Central memory CD8-positive, alpha-beta T cell (primary cell): ENCODE data around the gene HMX1.

Experiments
- ATAC-seq: fragments of 150-1000 bp; cut with Tn5 transposase; replicated peaks from 2 replicates; pipeline ENCODE4 v1.10.0; 2022; ENCODE audit warnings: mild to moderate bottlenecking, moderate FRiP score, moderate number of reproducible peaks; ENCODE audit not compliant: poor library complexity, severe bottlenecking; ENCODE audit errors: extremely low read depth
- DNase-seq, 2 donors: peaks; one replicate each; pipeline ENCODE4 v3.0.0; 2021; ENCODE audit warnings: low spot score in 2 of 2
- H3K27ac Mint-ChIP-seq: one replicate; pipeline ENCODE4 v1.8.0; 2022; ENCODE audit warnings: low read depth, mild to moderate bottlenecking, moderate library complexity, mixed read lengths
- H3K27me3 Mint-ChIP-seq: one replicate; pipeline ENCODE4 v1.8.0; 2022; ENCODE audit warnings: mixed read lengths
- H3K36me3 Mint-ChIP-seq: one replicate; pipeline ENCODE4 v1.8.0; 2022; ENCODE audit warnings: mild to moderate bottlenecking, moderate library complexity, mixed read lengths; ENCODE audit not compliant: insufficient read depth
- H3K4me1 Mint-ChIP-seq: one replicate; pipeline ENCODE4 v1.8.0; 2022; ENCODE audit warnings: mixed read lengths
- H3K4me3 Mint-ChIP-seq: one replicate; pipeline ENCODE4 v1.8.0; 2022; ENCODE audit warnings: mild to moderate bottlenecking, moderate library complexity, mixed read lengths
- H3K9me3 Mint-ChIP-seq: one replicate; pipeline ENCODE4 v1.8.0; 2022; ENCODE audit warnings: mixed read lengths

The HMX1 gene

DNA sequence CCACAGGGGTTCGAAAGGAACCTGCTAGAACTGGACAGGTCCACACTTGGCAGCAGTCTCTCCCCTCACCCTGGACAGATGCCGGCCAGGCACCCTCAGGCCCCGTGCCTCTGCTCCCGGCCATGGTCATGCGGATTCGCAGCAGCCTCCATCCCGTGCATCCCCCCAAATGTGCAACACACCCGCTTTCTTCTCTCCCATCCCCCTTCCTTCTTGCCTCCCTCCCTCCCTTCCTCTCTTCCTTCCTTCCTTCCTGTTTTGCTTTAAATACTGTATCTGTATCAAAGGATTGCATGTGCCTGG lies 35.0 kb upstream of the HMX1 start:
- peaks cover 6% of the 10 kb centered on the region for H3K36me3 Mint-ChIP-seq
- no peak for DNase-seq
- H3K4me3 Mint-ChIP-seq, result no peak overlapping the region
- H3K9me3 Mint-ChIP-seq, result peaks cover 2% of the 10 kb centered on the region
- ATAC-seq, result no peak
- H3K27me3 Mint-ChIP-seq, result no peaks in the 10 kb centered on the region
- H3K27ac Mint-ChIP-seq, result no peak overlapping the region
- no peaks in the 10 kb centered on the region for H3K4me1 Mint-ChIP-seq

DNA sequence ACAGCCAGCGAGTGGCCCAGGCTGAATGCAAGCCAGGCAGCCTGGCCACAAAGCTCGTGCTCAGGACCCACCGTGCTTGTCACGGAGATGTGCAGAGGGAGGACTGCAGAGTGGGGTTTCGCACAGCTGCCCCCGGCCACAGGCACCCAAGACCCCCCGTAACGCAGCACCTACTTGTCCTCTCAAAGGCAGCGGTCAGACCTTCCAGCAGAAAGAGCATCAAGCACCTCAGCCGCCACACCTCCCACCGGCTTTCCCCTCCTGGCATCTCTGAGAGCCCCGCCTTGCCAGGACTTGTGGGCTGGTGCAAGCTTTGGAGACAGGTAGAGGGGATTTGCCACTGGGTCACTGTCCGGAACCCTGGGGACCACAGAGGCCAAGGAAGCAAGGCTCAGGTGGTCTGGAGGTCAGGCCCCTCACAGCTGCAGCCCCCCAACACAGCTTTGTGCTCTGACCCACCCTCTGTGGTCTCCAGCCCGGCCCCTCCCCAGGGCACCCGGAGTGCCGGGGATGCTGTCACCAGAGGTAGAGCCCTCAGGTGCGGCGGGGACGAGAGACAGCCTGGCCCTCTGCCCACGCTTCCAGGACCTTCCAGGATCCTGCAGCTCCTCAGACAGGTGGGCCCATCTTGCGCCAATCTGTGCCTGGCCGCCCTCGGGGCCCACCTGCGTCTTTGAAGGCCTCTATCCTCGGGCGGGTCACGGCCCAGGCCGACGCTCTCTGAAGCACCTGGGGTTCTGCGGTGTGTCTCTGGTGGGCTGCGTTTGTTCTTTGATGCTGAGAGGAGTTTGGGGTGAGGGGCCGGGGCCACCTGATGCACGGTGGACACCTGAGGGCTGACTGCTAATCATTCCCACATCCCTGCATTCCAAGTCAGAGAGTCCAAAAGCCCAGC lies 34.4 kb upstream of the HMX1 start:
- Mint-ChIP-seq H3K4me3 (no peak overlapping the region), H3K36me3 (peaks cover 6% of the 10 kb centered on the region), H3K27ac (no peak overlapping the region), H3K27me3 (no peaks in the 10 kb centered on the region), H3K4me1 (no peaks in the 10 kb centered on the region), H3K9me3 (peaks cover 6% of the 10 kb centered on the region)
- DNase-seq, result no peak
- ATAC-seq, result no peak

DNA sequence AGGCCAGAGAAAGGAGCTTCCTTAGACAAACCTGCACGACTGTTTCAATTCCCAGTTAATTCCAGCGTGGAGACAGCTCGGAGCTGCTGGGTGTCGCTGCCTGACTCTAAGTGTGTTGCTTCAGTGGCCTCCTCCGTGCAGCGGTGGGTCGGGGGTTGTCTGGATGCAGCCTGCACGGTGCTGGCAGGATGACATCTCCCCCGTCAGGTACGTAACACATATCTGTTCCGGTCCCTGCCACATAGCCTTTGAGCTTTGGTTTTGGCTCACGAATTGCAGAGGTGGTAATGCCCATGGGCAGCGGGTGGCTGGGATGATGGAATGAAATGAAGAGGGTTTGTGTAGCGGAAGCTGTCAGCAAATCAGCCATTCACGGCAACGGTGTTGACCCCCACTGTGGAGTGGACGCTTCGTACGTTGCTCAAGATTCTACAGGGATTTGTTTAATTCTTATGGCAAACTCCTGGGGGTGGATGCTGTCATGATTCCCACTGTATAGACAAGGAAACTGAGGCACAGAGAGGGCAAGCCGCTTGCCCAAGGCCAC lies 33.7 kb upstream of the HMX1 start:
- Mint-ChIP-seq H3K36me3 (peaks cover 6% of the 10 kb centered on the region), H3K4me1 (no peaks in the 10 kb centered on the region), H3K4me3 (no peak overlapping the region), H3K27me3 (no peaks in the 10 kb centered on the region), H3K27ac (no peak overlapping the region), H3K9me3 (peaks cover 6% of the 10 kb centered on the region)
- DNase-seq (no peak), ATAC-seq (no peak)

DNA sequence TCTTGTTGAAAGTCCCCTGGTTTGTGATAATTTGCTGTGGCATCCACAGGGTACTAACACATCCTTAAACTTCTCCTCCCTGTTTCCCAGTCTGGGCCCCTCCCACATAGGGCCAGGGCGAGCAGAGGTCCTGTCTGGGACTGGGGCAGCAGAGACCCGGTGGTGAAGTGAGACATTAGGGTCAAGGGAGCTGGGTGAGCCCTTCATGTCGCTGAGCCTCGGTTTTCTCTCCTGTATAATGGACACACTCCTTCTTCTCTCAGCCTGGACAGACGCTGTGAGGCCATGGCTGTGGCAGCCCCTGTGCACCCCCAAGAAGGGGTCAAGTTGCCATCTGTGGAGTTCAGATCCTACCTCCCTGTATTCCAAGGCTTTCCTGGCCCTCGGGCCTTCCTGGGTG lies 33.0 kb upstream of the HMX1 start:
- ATAC-seq (no peak), DNase-seq (no peak)
- Mint-ChIP-seq H3K27ac (no peak overlapping the region), H3K4me1 (no peaks in the 10 kb centered on the region), H3K36me3 (peaks cover 6% of the 10 kb centered on the region), H3K27me3 (no peaks in the 10 kb centered on the region), H3K9me3 (peaks cover 6% of the 10 kb centered on the region), H3K4me3 (no peak overlapping the region)

DNA sequence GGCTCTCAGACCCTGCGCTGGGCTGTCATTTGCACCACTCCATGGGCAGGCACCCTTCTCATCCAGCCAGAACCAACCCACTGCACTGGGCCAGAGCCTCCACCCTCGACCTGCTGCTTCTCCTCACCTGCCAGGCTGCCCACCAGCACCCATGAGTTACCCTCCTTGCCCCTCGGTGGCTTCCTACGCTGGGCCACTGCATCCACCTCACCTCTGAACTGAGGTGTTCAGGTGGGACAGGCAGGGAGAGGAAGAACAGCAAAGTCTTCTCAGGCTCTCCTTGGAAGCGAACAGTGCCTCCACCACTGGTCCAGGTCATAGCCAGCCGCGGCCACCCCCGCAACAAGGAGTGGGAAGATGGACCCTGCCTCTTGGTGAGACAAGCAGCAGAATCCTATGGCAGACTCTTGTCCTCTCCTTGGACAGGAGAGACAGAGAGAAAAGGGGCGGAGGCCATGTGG lies 32.4 kb upstream of the HMX1 start:
- Mint-ChIP-seq H3K9me3 (peaks cover 6% of the 10 kb centered on the region), H3K27ac (no peak overlapping the region), H3K27me3 (no peaks in the 10 kb centered on the region), H3K4me1 (no peaks in the 10 kb centered on the region), H3K36me3 (peaks cover 6% of the 10 kb centered on the region), H3K4me3 (no peak overlapping the region)
- DNase-seq (no peak), ATAC-seq (no peak)

DNA sequence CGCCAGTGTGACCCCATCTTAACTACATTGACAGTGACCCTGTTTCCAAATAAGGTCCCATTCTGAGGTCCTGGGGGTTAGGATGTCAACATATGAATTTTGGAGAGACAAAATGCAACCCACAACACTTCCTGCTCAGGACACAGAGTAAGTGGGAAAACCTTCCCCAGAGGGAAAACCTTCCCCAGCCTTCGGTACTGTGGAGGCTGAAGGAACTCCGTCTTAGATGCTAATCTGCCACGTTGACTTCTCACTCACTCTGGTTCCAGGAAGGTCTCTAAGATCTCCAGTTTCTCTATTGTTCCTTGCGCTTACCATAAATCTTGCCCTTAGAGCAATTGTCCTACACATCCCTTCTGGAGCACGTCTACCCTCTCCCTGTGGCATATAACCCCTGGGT lies 29.7 kb upstream of the HMX1 start:
- no peak for ATAC-seq
- no peak overlapping the region for H3K4me3 Mint-ChIP-seq
- no peak for DNase-seq
- H3K36me3 Mint-ChIP-seq, result peaks cover 8% of the 10 kb centered on the region
- H3K27me3 Mint-ChIP-seq, result no peaks in the 10 kb centered on the region
- no peaks in the 10 kb centered on the region for H3K4me1 Mint-ChIP-seq
- H3K9me3 Mint-ChIP-seq, result peaks cover 6% of the 10 kb centered on the region
- H3K27ac Mint-ChIP-seq, result no peak overlapping the region

DNA sequence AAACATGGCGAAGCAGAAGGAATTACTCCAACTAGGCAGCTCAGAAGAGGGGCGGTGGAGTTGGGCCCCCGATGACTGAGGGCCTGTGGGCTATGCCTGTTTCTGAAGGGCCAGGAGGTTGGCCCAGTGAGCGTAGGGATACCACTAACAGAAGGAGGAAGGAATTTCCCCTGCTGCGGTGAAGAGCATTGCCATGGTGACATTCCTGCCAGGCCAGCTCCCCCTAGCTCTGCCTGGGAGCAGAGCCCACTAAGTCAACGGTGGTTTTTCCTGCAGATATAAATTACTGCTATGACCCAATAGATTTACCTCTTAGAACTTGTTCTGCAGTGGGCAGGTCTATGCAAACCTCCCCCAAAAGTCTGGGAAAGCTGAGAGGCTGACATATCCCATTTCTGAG lies 28.9 kb upstream of the HMX1 start:
- DNase-seq (no peak), ATAC-seq (no peak)
- Mint-ChIP-seq H3K4me3 (no peak overlapping the region), H3K27ac (no peak overlapping the region), H3K9me3 (peaks cover 6% of the 10 kb centered on the region), H3K27me3 (no peaks in the 10 kb centered on the region), H3K4me1 (no peaks in the 10 kb centered on the region), H3K36me3 (peaks cover 8% of the 10 kb centered on the region)

DNA sequence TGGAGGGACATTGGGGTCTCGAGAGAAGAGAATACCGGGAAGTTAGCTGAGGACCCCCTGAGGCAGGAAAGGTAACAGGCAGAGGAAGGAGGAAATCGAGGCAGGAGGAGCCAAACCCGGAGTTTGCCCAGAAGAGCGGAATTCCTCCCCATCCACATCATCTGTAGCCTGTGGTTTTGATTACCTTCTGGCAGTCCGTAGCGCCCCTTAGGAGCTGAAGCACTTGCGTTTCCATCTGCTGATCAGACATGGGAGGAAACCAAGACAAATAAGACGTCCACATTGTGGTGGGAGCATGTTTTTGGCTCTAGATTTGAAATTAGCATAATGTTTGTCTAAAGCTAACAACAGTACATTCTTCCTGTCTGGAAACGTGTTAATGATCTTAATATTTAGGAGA lies 26.8 kb upstream of the HMX1 start:
- Mint-ChIP-seq H3K27me3 (peaks cover 11% of the 10 kb centered on the region), H3K27ac (no peak overlapping the region), H3K36me3 (peaks cover 6% of the 10 kb centered on the region), H3K9me3 (peaks cover 6% of the 10 kb centered on the region), H3K4me1 (no peaks in the 10 kb centered on the region), H3K4me3 (no peak overlapping the region)
- DNase-seq (no peak), ATAC-seq (no peak)

DNA sequence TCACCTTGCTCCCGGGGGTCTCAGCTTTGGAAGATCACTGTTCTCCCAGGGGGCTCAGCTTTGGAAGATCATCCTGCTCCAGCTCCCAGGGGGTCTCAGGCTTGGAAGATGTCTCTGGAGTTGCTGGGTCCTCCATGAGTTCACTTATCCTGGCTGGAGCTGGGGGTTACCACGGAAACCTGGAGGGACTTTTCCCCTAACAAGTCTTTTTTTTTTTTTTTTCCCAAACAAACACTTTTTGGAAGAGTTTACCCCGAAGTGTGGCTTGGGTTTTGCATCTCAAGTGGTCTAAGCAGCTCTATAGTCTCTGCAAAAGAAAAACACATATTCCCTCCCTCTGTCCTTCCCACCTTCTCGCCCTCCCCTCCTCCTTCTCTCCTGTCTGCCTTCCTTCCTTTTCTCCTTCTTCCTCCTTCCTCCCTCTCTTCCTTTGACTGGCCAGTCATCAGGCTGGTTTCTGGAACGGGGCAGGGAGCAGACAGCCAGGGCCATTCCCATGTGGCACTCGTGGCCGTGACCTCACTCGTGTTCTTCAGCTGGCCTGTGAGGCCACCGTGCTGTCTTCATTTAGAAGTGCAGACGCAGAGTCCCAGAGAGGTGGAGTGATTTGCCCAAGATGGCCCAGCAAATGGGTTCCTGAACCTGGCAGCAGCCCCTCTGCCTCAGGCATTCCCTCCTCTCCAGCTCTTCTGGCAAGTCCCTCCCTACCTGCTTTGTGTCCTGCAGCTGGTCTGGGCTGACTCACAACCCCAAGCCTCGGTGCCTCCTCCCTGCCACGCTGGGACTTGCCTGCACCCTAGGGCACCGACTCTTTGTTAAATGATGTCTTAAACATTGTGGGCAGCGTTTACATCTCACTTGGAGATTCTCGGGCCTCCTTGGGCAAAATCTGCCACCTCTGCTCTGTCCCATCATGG lies 25.9 kb upstream of the HMX1 start:
- peaks cover 6% of the 10 kb centered on the region for H3K9me3 Mint-ChIP-seq
- H3K27ac Mint-ChIP-seq, result no peak overlapping the region
- H3K27me3 Mint-ChIP-seq, result peaks cover 11% of the 10 kb centered on the region
- peaks cover 6% of the 10 kb centered on the region for H3K36me3 Mint-ChIP-seq
- ATAC-seq (no peak), DNase-seq (no peak)
- H3K4me1 Mint-ChIP-seq, result no peaks in the 10 kb centered on the region
- no peak overlapping the region for H3K4me3 Mint-ChIP-seq

DNA sequence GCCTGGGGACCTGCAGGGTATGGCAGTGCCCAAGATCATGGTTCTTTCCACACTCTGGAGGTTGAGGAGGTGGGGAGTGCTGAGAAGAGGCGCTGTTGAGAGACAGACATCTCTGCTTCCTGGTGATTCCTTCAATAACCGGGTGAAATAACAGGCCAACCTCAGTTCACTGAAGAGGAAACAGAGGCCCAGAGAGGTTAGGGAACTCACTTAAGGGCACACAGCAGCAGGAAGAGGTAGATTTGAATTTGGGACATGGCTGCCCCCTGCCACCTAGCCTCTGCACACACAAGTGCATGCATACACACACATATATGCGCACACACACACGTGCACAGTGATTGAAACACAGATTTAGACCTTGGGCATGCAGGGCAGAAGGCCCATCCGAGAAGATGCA lies 24.9 kb upstream of the HMX1 start:
- no peak overlapping the region for H3K4me3 Mint-ChIP-seq
- peaks cover 15% of the 10 kb centered on the region for H3K27me3 Mint-ChIP-seq
- no peak for DNase-seq
- H3K36me3 Mint-ChIP-seq, result peaks cover 2% of the 10 kb centered on the region
- no peak for ATAC-seq
- H3K4me1 Mint-ChIP-seq, result no peaks in the 10 kb centered on the region
- no peak overlapping the region for H3K27ac Mint-ChIP-seq
- peaks cover 3% of the 10 kb centered on the region for H3K9me3 Mint-ChIP-seq

DNA sequence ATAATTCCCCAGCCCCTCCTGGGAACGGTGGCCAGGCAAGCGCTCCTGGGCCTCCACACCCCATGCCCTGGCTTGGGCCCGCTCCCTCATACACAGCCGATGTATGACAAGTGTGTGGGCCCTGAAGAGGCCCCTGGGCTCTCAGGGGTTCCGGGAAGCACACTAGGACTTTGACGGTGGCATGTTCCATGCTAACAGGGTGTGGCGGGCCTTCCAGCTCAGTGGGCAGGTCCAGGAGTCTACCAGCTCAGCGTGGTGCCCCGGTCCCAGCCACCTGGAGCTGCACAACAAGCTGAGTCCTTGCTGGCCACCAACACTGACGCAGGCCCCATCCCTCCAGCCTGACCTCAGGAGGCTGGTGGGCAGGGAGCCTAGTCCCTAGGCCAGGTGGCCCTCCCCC lies 24.4 kb upstream of the HMX1 start:
- H3K9me3 Mint-ChIP-seq, result no peaks in the 10 kb centered on the region
- no peak overlapping the region for H3K4me3 Mint-ChIP-seq
- ATAC-seq (no peak), DNase-seq (no peak)
- no peaks in the 10 kb centered on the region for H3K4me1 Mint-ChIP-seq
- H3K36me3 Mint-ChIP-seq, result peaks cover 2% of the 10 kb centered on the region
- H3K27me3 Mint-ChIP-seq, result peaks cover 19% of the 10 kb centered on the region
- no peak overlapping the region for H3K27ac Mint-ChIP-seq

DNA sequence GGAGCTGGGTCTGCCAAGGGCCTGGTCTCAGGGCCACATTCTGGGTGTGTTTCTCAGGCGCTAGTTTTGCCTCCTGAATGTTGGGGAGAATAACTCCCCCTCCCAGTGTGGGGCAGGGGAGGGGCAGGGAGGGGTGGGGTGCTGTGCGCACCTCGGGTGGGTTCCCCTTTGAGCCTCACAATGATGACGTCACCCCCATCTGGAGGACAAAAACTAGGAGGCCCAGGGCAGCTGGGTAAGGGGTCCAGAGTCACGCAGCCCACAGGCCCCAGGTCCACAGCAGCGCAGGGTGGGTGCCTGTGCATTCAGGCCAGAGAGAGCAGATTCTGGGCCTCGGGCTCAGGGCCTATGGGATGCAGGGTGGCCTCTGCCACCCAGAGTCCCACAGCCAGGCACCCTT lies 23.7 kb upstream of the HMX1 start:
- H3K9me3 Mint-ChIP-seq, result no peaks in the 10 kb centered on the region
- DNase-seq (no peak), ATAC-seq (no peak)
- H3K36me3 Mint-ChIP-seq, result peaks cover 2% of the 10 kb centered on the region
- no peak overlapping the region for H3K27ac Mint-ChIP-seq
- no peak overlapping the region for H3K4me3 Mint-ChIP-seq
- H3K4me1 Mint-ChIP-seq, result no peaks in the 10 kb centered on the region
- peaks cover 27% of the 10 kb centered on the region for H3K27me3 Mint-ChIP-seq

DNA sequence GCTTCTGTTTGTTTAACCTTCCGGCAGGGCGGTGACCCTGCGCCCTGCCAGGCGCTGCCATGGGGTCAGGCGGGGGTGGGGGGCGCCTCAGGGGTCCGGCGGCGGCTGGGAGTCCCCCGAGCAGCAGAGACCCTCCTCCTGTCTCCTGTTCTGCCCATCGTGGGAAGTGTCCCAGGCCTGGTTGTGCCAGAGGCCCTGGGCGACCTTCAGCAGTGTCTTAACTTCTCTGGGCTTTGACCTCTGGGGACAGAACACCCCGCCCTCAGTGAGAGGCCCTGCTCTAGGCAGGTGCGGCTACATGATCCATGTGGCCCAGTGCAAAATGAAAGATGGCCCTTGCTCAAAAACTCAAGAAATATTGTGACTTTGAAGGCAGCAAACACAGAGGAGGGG lies 22.8 kb upstream of the HMX1 start:
- ATAC-seq, result no peak
- peaks cover 30% of the 10 kb centered on the region for H3K27me3 Mint-ChIP-seq
- no peak overlapping the region for H3K4me3 Mint-ChIP-seq
- no peak for DNase-seq
- no peaks in the 10 kb centered on the region for H3K4me1 Mint-ChIP-seq
- H3K27ac Mint-ChIP-seq, result no peak overlapping the region
- peaks cover 2% of the 10 kb centered on the region for H3K36me3 Mint-ChIP-seq
- no peaks in the 10 kb centered on the region for H3K9me3 Mint-ChIP-seq
